Right lobe of liver (tissue), 4 donors: ENCODE results near the gene KMT2A.

ENCODE experiments used
- POLR2A ChIP-seq: fragments of 450-650 bp; IDR thresholded peaks from one replicate; pipeline ENCODE4 v1.6.1; 2017; ENCODE audit warnings: antibody characterized with exemption, mild to moderate bottlenecking
- TF ChIP-seq, protein P1 (sequence below), 4 donors: fragments of 200-600 bp in 3 of 4; fragments of 450-650 bp in 1 of 4; IDR thresholded peaks; one replicate each; pipeline versions ENCODE4 v1.5.1 to v1.8.0; 2016 to 2022; ENCODE audit warnings: antibody characterized with exemption in 4 of 4, mild to moderate bottlenecking in 2 of 4
- donor health status: DM: no; HTN: no; CAD: no.
- donor health status: DM: no; HTN: no; CAD: no.
- donor health status: DM: no; HTN: yes; CAD: no.

DNA sequence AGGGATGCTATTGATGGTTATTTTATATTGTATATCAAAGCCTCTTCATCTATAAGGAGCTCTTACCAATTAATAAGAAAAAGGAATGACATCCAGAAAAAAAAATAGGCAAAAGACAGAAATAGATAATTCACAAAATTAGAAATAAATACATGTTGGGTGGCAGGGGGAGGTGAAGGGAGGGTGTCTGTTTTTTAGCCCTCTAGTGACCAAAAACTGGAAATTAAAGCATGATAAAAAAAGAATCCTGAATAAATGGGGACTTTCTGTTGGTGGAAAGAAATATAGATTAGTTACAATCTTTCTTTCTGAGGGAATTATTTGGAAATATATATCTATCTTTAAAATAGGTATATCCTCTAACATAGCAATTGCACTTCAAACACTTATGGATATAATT, 49.0 kb downstream of the KMT2A start:
- TF ChIP-seq POLR2A = no peak
- TF ChIP-seq, protein P1, sequence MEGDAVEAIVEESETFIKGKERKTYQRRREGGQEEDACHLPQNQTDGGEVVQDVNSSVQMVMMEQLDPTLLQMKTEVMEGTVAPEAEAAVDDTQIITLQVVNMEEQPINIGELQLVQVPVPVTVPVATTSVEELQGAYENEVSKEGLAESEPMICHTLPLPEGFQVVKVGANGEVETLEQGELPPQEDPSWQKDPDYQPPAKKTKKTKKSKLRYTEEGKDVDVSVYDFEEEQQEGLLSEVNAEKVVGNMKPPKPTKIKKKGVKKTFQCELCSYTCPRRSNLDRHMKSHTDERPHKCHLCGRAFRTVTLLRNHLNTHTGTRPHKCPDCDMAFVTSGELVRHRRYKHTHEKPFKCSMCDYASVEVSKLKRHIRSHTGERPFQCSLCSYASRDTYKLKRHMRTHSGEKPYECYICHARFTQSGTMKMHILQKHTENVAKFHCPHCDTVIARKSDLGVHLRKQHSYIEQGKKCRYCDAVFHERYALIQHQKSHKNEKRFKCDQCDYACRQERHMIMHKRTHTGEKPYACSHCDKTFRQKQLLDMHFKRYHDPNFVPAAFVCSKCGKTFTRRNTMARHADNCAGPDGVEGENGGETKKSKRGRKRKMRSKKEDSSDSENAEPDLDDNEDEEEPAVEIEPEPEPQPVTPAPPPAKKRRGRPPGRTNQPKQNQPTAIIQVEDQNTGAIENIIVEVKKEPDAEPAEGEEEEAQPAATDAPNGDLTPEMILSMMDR (IDR thresholded peaks at IDR 0.05) = peak in 2 of 4 donors; percentile 9 to 21
